GM12892 (cell line): ENCODE measurements around the gene PRG2.

Experiments
- DNase-seq: peaks from one replicate; pipeline ENCODE4 v3.0.0; 2011; ENCODE audit not compliant: insufficient read length
- FAIRE-seq: peaks from 2 replicates; lab custom pipeline; 2011; peaks lifted over from hg19 to GRCh38; lab: Jason Lieb, UNC
- POLR2A ChIP-seq: IDR thresholded peaks from 2 replicates; pipeline ENCODE4 v1.6.1; 2011; ENCODE audit warnings: low read depth, low read length, control low read depth
- POLR2AphosphoS5 ChIP-seq: IDR thresholded peaks from 2 replicates; pipeline ENCODE4 v1.6.1; 2011; ENCODE audit warnings: low read depth, low read length, control low read depth
- TAF1 ChIP-seq: IDR thresholded peaks from 2 replicates; pipeline ENCODE4 v1.6.1; 2011; ENCODE audit warnings: low read depth, mild to moderate bottlenecking, control low read depth, low read length, borderline replicate concordance

Gene PRG2

GRCh38 chr11:57414612-57415212 lies 24.3 kb upstream of the PRG2 start:
- DNase-seq (no peak), FAIRE-seq (peak; percentile 40)
- TF ChIP-seq POLR2A (0 out of 2 replicates have a peak, but pooled peaks have one; percentile 32), POLR2AphosphoS5 (no peak; the same call in 1 of the 2 replicates), TAF1 (no peak)

GRCh38 chr11:57413681-57414080 lies 23.2 kb upstream of the PRG2 start:
- DNase-seq (no peak), FAIRE-seq (peak; percentile 5)
- no peak for TF ChIP-seq POLR2A
- TF ChIP-seq TAF1 = no peak
- no peak for TF ChIP-seq POLR2AphosphoS5

DNA sequence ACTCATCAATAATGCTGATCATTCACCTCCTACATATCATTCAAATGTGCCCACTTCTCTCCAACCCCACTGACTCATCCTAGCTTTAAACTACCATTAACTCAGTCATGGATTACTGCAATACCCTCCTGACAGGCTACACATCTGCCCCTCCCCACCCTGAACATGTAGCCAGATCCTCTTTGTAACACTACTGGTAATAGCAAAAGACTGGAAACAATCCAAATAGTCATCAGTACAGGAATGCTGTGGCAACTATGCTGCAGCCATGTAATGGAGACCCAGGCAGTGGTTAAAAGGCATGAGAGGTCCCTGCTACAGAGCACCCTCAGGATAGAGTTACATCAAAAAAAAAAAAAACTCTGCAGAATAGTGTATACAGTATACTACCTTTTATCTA lies 19.8 kb upstream of the PRG2 start:
- FAIRE-seq = no peak
- 0 out of 2 replicates have a peak, but pooled peaks have one; percentile 46 for TF ChIP-seq POLR2A
- no peak for TF ChIP-seq POLR2AphosphoS5
- DNase-seq = no peak

GRCh38 chr11:57409321-57410100 lies 19.1 kb upstream of the PRG2 start:
- no peak for FAIRE-seq

DNA sequence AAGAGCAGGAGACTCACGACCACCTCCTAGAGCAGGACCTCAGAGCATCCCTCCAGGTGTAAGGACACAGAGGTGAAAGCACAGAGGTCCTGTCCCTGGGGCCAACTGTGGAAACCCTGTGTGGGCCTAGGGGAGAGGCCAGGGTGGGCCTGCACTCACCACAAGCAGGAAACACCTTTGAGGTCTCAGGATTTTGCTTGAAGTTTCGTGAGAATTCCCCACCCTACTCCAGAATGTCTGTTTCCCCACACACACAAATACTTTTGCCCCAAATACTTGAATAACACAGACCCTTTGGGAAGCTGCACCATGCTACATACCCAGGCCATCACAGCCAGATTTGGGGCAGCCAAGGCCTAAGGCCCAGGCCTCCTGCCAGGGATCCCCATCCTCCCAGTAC lies 18.3 kb upstream of the PRG2 start:
- DNase-seq = no peak
- no peak for FAIRE-seq
- TF ChIP-seq POLR2A (no peak), TAF1 (no peak), POLR2AphosphoS5 (no peak)

More at GRCh38 chr11:57409321-57410100, 19.1 kb upstream of the PRG2 start:
- no peak for DNase-seq
- TF ChIP-seq TAF1 (no peak), POLR2AphosphoS5 (no peak), POLR2A (no peak)

- TF ChIP-seq POLR2A (no peak), TAF1 (no peak), POLR2AphosphoS5 (no peak)
- FAIRE-seq (peak; percentile 73), DNase-seq (no peak)
Measured at GRCh38 chr11:57407941-57408475, 17.6 kb upstream of the PRG2 start.

DNA sequence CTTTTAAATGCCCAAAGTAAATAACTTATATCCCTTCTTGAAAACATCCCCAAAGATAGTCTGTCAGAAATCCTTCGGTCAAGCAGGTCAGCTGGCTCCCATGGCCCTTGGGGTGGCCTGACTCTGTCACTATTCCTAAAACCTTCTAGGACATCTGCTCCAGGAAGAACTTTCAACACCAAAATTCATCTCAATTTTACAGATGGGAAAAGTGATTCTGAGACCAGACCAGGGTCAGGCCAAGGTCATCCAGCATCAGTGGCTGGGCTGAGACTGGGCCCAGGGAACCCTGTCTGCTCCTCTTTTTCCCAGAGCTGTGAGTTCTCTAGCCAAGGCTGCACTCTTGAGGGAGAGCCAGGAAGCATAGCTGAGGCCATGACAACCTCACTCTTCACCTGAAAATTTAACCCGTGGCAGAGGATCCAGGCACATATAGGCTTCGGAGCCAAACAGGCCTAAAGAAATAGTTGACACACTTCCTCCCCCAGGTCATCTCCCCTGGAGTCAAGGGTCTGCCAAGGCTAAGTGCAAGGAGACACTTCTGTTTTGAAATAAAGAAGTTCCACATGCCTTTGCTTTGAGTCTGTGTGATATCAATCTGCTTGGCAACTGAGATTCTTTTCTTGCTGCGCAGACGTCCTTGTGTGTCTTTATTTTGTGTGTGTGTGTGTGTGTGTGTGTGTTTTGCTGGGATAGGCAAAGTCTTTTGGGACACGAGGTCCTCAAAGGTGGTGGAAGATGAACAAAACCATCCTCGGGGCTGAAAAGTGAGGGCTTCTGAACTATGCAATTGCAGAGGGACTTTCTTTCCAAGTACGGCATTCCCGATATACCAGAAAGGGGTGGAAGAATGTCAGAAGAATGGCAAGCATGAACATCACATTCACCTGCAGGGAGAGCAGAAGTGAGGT lies 16.8 kb upstream of the PRG2 start:
- FAIRE-seq (peak; percentile 73), DNase-seq (no peak)
- TF ChIP-seq TAF1 (no peak), POLR2AphosphoS5 (no peak), POLR2A (no peak)

- FAIRE-seq = peak; percentile 87
- DNase-seq = no peak
- peak; percentile 66 for TF ChIP-seq POLR2A
- no peak for TF ChIP-seq TAF1
- peak; percentile 81 for TF ChIP-seq POLR2AphosphoS5
Measured at GRCh38 chr11:57406337-57406904, 16.0 kb upstream of the PRG2 start.

DNA sequence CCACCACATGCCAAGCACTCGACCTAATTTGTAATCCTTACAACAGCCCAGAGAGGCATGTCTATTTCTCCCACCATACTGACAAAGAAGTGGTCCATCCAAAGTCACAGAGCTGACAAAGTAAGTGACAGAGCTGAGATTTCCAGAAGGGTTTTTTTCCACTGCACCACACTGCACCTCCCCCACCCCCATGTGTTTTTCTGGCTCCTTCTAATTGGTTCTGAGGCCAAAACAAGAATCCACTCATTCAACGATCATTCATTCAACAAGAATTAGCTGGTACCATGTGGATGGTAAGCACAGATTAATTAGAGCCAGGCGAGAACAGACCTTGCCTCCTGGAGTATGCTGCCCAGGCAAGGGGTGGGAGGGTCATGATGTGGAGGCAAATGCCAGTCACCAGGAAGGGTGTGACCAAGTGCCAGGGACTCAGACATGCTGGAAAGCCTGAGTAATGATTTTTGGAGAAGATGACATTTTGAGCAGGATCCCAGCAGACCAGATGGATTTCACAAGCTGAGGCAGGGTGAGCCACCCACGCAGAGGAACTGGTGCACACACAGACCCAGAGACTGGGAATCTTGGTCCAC lies 14.9 kb upstream of the PRG2 start:
- FAIRE-seq (peak; percentile 54), DNase-seq (no peak)
- TF ChIP-seq POLR2AphosphoS5 (no peak; the same call in 1 of the 2 replicates), POLR2A (no peak), TAF1 (no peak)

GRCh38 chr11:57403802-57404147 lies 13.3 kb upstream of the PRG2 start:
- DNase-seq (no peak), FAIRE-seq (no peak)
- TF ChIP-seq TAF1 (no peak), POLR2AphosphoS5 (no peak), POLR2A (no peak)
